Eye (tissue), 1 donor: ENCODE results near the gene KIFC1.
"Not testable (repeated sequence)": the region's sequence is repeated elsewhere in the genome, so short reads cannot be mapped to it uniquely, and the experiment has no call there.

Experiments used
- DNase-seq: peaks from one replicate; pipeline ENCODE4 v3.0.0-alpha.2; 2015

The KIFC1 gene

DNA sequence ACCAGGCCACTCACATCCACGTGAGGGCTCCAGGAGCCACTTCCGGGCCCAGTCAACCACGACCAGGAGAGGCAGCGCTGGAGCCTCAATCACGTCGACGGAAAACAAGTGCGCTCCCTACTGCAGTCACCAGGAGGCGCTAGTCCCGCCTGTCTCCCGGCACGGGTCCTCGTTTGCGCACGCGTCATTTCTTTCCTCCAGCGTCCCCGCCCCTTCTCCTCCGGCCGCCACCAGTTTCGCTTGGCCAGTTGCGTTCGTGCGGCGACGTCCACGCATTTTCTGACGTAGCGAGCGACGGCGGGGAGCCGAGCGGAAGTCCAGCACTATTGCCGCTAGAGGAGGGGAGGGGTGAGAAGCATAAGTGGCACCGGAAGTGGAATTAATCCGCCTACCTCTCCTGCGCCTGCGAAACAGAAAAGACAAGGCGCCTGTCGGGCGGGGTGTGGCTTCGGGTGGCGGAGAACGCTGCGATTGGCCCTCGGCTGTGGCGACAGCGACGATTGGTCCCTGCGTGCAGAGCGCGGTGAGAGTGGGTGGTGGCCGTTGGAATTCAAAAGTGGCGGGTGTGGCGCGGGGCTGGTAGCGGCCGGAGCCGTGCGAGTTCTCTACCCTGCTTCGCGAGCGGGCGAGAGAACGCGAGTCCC, at the start of gene KIFC1:
KIFC1 (plus strand) TSS at position 546 of the 644 bp plus-strand sequence. CDS start 163 bp downstream, outside the sequence.
- peak; percentile 100 for DNase-seq

DNA sequence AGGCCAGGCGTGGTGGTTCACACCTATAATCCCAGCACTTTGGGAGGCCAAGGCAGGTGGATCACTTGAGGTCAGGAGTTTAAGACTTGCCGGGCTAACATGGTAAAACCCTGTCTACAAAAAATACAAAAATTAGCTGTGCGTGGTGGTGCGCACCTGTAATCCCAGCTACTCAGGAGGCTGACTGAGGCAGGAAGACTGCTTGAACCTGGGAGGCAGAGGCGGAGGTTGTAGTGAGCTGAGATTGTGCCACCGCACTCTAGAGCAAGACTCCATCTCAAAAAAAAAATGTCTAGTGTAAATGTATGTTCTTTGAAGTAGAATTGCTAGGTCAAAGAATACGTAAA, 48.0 kb upstream of the KIFC1 start:
- DNase-seq = not testable (repeated sequence)

DNA sequence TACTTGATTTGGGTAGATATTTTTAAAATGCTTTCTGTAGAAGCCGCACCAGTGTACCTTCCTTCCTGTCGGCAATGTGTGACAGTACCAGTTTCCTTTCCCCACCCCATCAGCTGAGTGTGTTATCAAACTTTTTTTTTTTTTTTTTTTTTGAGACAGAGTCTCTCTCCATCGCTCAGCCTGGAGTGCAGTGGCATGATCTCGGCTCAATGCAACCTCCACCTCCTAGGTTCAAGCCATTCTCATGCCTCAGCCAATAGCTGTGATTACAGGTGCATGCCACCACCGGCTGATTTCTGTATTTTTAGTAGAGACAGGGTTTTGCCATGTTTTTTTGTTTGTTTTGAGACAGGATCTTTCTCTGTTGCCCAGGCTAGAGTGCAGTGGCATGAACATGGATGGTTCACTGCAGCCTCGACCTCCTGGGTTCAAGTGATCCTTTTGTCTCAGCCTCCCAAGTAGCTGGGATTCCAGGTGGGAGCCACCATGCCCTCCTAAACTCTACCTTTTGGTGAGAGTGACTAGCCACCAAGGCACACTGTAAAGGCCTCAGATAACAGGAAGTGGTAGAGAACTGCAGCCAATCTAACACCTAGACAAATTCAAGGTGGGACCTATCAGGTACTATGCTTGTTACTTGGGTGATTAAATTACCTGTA, 47.5 kb upstream of the KIFC1 start:
- DNase-seq = no peak

GRCh38 chr6:33344701-33345697, 46.6 kb upstream of the KIFC1 start:
- peak; percentile 90 for DNase-seq

DNA sequence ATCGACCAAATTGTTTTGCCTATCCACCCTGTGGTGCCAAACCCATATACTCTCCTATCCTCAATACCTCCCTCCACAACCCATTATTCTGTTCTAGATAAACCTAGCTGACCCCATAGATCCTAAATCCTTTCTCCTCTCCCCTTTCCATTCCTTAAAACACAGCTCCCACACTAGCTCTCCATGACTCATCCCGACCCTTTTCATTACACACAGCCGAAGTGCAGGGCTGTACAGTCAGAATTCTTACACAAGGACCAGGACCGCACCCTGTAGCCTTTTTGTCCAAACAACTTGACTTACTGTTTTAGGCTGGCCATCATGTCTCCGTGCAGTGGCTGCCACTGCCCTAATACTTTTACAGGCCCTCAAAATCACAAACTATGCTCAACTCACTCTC, 44.7 kb upstream of the KIFC1 start:
- DNase-seq = not testable (repeated sequence)

- no peak for DNase-seq
Measured at GRCh38 chr6:33347816-33348215, 43.8 kb upstream of the KIFC1 start.

DNA sequence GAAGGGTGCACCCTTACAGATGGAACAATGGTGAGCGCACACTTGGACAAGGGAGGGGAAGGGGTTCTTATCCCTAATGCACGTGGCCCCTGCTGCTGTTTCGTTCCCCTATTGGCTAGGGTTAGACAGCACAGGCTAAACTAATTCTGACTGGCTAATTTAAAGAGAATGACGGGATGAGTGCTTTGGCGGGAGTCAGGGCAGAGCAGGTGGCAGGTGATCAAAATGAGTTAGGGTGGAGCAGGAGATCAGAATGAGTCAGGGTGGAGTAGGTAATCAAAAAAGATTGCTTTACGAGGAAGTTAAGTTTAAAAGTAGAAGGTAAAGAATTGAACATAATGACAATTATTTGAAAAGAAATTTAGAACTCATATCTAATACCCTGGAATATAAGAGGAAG, 35.8 kb upstream of the KIFC1 start:
- DNase-seq = not testable (repeated sequence)

GRCh38 chr6:33356295-33356694, 35.3 kb upstream of the KIFC1 start:
- no peak for DNase-seq

- not testable (repeated sequence) for DNase-seq
Measured at GRCh38 chr6:33357160-33357871, 34.3 kb upstream of the KIFC1 start.

GRCh38 chr6:33359331-33359730, 32.3 kb upstream of the KIFC1 start:
- DNase-seq = no peak

GRCh38 chr6:33363486-33363885, 28.1 kb upstream of the KIFC1 start:
- not testable (repeated sequence) for DNase-seq

GRCh38 chr6:33364475-33365205, 27.0 kb upstream of the KIFC1 start:
- peak; percentile 34 for DNase-seq

DNA sequence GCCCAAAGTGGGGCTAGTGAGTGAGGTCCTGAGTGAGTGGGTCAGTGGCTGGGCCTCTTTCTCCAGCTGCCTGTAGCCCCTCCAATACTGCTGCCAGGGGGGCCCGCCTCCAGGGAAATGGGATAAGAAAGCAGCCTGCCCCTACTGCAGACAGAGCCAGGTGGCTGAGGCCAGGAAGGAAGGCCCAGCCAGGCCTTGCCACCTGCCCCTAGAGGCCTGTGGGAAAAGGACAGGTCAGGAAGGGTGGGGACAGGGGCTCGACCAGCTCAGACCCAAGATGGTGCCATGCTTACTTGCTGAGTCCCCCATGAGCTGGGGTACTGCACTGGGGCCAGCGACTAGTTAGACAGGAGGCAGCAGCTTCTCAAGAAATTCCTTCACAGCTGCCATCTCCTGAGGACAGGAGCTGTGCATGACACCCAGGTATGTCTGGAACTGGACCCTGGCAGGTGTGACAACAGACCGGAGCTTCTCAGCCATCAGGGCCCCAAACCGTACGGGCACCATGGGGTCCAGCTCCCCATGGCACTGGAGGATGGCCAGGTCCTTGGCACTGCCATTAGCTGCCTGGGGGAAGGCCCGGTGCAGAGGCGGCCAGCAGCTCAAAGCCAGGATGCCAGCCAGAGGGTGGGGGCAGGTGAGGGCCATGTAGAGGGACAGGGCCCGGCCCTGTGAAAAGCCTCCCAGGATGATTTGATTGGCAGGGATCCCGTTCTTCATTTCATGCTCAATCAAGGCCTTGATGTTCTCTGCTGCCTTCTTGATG, 26.2 kb upstream of the KIFC1 start:
- not testable (repeated sequence) for DNase-seq

GRCh38 chr6:33367009-33367714, 24.5 kb upstream of the KIFC1 start:
- no peak for DNase-seq

DNA sequence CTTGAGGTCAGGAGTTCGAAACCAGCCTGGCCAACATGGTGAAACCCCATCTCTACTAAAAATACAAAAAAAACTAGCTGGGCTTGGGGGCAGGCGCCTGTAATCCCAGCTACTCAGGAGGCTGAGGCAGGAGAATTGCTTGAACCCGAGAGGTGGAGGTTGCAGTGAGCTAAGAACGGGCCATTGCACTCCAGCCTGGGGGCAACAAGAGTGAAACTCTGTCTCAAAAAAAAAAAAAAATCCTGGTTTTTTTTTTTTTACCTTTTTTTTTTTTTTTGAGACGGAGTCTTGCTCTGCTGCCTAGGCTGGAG, 24.0 kb upstream of the KIFC1 start:
- not testable (repeated sequence) for DNase-seq

DNA sequence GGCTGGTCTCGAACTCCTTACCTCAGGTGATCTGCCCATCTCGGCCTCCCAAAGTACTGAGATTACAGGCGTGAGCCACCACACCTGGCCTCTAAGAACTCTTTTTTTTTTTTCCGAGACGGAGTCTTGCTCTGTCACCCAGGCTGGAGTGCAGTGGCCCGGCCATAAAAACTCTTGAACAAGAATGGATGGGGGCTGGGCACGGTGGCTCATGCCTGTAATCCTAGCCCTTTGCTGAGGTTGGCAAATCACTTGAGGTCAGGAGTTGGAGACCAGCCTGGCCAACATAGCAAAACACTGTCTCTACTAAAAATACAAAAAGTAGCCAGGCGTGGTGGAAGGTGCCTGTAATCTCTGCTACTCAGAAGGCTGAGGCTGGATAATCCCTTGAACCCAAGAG, 19.7 kb upstream of the KIFC1 start:
- not testable (repeated sequence) for DNase-seq

- no peak for DNase-seq
Measured at GRCh38 chr6:33372526-33373123, 19.0 kb upstream of the KIFC1 start.

DNA sequence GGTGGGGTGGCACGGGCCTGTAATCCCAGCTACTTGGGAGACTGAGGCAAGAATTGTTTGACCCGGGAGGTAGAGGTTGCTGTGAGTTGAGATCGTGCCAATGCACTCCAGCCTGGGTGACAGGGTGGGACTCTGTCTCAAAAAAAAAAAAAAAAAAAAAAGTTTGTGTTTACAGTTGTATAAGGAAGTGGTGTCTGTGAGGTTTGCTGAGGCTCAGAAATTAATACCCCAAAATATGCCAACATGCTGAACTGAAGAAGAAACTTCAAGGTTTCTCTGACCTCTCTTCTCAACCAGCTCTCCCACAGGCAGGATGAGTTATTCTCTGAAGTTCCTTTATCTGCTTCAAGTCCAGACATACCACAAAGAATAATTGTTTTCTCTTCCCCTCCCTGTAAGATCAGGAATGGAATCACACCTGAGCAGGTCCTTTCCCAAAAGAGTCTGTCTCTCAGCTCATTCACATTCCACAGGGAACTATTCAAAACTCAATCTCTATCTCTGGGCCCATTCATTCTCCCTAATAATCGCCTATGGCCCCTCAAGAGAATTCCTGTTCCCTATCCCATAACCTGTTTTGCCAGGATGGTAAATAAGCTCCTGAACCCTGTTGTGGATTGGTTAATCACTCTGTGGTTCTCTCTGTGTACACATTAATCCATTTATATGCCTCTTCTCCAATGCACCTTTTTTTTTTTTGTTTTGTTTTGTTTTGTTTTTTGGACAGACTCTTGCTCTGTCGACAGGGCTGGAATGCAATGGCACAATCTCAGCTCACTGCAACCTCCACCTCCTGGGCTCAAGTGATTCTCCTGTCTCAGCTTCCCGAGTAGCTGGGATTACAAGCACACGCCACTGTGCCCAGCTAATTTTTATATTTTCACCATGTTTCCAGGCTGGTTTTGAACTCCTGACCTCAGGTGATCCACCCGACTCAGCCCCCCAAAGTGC, 17.4 kb upstream of the KIFC1 start:
- DNase-seq = no peak

- peak; percentile 79 for DNase-seq
Measured at GRCh38 chr6:33375143-33375671, 16.4 kb upstream of the KIFC1 start.
